NCI-H1417 treated with DMSO at 0.1 percent for 48 hours (cell line): ENCODE data around the gene DUSP9.

Experiments
- DNase-seq: peaks from one replicate; lab custom pipeline; 2025; lab: John Stamatoyannopoulos, UW

The DUSP9 gene

DNA sequence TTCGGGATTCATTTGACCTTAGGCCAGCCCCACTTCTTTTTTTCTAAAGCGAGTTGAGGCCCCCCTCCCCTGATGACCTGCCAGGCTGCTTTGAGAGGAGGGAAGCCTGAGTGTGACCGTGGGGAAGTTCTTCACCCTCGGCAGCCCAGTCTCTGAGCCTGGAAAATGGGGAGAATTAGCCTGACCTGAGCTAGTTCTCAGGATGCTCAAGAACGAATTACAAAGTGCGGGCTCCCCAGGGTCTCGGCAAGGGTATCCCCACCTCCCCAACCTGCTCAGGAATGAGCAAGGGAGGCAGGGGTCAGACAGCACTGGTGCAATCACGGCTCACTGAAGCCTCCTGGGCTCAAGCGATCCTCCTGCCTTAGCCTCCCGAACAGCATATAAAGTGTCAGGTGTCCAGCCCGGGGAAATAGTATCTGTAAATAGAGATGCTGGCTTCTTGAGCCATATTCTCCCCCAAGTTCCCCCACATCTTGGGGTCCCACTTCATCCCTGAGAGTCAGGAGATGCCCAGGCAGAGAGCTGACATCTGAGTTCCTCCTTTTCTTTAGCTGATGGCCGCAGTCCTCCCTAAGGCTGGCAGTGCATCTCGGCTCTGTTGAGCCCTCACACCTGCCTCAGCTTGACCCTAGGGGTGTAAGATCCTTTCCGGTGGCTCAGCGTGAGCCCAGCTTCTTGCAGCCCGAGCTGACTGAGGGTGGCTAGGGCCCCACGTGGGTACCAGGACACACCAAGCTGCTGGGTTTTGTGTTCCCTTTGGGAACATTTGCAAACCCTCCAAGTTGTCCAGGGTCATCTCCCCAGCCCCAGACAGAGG is 1.6 kb downstream of the DUSP9 start:
- DNase-seq = no peak

DNA sequence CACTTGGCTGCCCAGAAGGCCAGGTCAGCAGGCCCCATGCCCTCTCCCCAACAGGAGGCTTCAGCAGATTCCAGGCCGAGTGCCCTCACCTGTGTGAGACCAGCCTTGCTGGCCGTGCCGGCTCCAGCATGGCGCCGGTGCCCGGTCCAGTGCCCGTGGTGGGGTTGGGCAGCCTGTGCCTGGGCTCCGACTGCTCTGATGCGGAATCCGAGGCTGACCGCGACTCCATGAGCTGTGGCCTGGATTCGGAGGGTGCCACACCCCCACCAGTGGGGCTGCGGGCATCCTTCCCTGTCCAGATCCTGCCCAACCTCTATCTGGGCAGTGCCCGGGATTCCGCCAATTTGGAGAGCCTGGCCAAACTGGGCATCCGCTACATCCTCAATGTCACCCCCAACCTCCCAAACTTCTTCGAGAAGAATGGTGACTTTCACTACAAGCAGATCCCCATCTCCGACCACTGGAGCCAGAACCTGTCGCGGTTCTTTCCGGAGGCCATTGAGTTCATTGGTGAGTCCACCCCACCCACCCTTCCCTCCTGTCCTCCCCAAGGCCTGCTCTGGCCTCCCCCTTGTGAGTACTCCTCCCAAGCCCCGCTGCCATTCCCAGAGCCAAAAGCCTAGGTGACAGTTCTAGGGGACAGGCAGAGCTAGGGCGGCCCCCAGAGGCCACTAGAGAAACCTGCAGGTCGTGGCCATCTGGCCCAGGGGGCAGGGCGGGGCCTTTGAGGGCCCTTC is 2.3 kb downstream of the DUSP9 start:
- DNase-seq = no peak

DNA sequence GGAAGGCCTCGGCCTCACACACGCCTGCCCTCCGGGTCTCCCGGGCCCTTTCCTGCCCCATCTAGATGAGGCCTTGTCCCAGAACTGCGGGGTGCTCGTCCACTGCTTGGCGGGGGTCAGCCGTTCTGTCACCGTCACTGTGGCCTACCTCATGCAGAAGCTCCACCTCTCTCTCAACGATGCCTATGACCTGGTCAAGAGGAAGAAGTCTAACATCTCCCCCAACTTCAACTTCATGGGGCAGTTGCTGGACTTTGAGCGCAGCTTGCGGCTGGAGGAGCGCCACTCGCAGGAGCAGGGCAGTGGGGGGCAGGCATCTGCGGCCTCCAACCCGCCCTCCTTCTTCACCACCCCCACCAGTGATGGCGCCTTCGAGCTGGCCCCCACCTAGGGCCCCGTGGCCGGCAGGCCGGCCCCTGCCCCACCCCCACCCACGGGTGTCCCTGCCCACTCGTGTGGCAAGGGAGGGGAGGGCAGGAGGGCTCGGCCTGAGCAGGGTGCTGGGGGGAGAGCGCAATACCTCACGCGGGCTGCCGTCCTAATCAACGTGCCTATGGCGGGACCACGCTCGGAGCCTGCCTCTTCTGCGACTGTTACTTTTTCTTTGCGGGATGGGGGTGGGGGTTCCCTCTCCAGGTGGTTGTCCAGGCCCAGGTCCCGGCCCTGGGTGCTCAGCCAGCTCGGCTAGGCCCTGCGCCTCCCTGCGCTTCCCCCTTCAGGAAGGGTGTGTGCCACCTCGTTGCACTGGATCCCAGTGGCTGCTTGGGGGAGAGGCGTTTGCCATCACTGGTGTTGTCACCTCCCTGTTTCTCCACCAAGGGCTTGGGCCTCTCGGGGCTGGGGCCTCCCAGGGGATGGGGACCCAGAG is 3.1 kb downstream of the DUSP9 start:
- DNase-seq = no peak

GRCh38 chrX:153650959-153651358 is 4.0 kb downstream of the DUSP9 start:
- no peak for DNase-seq

GRCh38 chrX:153651540-153652079 is 4.6 kb downstream of the DUSP9 start:
- DNase-seq = no peak

- DNase-seq = no peak
Measured at GRCh38 chrX:153653556-153653955, 6.6 kb downstream of the DUSP9 start.

- no peak for DNase-seq
Measured at GRCh38 chrX:153657161-153657560, 10.2 kb downstream of the DUSP9 start.

DNA sequence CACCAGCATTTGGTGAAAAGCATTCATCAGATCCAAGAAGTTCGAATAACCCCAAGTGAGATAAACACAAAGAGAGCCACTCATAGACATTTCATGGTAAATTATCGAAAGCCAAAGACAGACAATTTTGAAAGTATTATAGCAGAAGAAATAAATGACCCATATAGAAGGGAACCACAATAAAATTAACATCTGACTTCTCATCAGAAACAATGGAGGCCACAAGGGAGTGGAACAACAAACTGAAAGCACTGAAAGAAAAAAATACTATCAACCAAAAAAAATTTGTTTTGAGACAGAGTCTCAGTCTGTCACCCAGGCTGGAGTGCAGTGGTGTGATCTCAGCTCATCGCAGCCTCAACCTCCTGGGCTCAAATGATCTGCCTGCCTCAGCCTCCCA is 12.3 kb downstream of the DUSP9 start:
- no peak for DNase-seq

GRCh38 chrX:153662266-153662665 is 15.3 kb downstream of the DUSP9 start:
- no peak for DNase-seq

DNA sequence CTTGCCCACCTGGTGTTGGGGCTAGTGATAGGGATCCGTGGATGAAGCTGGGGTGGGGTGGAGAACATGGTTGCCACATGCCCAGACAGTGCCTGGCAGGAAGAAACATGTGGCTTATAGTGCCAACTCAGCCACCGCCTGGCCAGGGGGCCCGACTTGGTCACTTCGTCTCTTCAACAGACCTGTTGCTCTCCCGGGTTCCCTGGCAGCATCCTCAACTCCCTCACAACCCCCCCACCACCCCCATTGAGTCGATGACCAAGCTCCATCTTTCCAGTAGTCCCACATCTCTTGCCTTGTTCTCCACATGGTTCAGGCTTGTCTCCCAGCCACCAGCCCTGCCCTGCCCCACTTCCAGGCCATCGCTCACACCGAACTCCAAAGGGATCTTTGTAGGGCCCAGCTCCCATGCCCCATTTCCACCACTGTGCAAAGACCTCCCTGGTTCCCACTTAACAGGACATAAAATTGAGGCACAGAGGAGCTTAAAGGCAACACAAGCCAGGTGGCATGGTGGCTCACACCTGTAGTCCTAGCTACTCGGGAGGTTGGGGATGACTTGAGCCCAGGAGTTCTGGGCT is 18.8 kb downstream of the DUSP9 start:
- no peak for DNase-seq

- DNase-seq = no peak
Measured at GRCh38 chrX:153667281-153667955, 20.4 kb downstream of the DUSP9 start.

- no peak for DNase-seq
Measured at GRCh38 chrX:153667956-153668396, 21.0 kb downstream of the DUSP9 start.

DNA sequence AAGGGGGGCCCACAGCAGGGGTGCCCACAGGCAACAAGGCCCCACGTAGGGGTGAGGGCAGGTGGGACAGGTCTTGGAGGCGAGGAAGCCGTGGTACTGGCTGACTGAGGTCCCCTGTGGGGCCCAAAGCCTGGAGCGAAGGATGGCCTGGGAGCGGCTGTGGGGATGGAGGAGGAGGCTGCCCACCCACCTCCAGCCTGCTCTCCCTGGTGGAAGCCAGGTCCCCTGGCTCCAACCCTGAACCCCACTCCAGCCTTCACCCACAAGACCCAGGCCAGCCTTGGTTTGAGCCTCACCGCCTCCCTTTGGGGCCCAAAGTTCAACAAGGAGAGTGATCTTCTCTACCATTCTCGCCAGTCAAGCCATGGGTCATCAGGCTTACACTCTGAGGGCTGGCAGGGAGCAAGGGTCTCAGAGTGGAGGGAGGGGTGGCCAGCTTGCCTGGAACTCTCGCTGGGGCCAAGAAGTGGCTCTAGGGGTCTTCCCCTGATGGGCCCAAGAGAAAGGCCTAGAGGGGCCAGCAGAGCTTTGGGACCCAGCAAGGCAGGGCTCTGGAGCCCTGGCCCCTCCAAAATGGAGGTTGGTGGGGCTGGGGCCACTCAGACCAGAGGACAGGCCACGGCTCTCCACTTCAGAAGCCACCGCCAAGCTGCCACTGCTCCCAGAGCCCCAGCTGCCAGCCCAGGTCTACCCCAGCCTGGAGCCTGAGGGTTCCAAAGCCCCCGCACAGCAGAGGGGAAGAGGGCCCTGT is 21.6 kb downstream of the DUSP9 start:
- DNase-seq = no peak

- DNase-seq = no peak
Measured at GRCh38 chrX:153669174-153669890, 22.3 kb downstream of the DUSP9 start.

DNA sequence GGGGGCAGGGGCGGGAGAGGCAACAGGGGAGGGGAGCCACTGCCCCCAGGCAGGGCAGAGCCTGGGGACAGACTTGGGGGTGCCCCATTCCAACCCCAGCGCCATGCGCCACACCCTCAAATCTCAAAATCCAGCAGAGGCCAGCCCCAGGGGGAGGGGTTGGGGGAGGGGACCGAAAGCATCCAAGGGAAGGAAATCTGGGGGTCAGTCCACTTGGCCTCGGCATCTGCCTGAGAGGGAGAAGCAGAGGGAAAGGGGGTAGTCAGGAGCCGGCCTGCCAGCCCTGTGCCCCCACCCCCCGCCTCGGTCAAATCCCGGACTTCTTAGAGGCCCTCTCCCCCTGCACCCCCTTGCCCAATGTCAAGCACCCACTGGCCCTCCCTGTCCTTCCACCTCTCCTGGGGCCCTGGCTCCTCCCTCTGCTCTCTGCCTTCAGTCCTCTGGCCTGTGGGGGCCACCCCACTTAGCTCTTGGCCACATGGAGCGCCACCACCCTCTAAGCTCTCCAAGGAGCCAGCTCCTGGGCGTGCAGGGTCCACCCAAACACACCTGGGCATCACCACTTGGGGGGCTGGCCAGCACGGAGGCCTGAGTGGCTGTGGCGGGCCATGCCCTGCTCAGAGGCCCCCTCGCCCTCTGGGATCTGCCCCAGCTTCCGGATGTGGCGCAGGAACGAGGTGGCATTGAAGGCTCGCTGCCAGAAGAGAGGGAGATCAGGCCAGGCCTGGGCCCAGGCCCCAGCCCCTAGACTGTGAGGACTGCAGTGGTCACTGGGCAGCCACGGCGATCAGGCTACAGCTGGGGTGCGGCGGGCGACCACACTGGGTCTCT is 23.1 kb downstream of the DUSP9 start:
- DNase-seq = no peak

DNA sequence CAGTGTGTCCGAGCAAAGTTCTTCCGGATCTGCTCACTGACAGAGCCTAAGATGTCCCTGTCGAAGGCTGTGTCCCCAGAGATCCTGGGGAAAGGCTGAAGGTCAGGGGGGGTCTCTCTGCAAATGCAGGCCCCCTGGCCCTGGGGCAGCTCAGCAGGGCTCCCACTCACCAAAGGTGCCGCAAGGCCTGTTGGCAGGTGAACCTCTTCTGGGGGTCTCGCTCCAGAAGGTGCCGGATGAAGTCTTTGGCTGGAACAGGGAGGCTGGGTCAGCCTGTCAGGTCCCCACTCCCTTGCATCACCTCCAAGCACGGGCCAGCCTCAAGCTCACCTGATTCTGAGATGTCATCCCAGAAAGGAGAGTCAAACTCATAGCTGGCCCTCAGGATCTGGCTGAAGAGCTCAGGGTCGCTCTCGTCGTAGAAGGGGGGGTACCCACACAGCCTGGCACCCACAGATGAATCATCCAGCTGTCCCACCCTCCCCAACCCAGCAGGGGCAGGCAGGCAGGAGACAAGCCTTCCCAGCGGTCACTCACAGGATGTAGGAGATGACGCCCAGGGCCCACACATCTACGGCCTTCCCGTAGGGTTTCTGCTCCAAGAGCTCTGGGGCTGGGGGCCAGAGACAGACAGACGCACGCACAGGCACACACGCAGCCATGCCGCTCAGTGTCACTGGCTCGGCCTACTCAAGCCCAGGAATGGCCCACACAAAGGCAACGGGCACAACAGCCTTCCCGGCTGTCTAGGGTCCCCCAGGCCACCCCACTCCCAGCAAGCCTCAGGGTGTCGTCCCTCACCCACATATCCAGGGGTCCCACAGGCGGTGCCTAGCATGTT is 24.0 kb downstream of the DUSP9 start:
- DNase-seq = no peak

GRCh38 chrX:153671589-153672530 is 24.9 kb downstream of the DUSP9 start:
- no peak for DNase-seq
